ENCODE results near the gene SS18. TPM values are rescaled to one million over a fixed set of nuclear protein-coding genes. Genes with fewer than 3 reads are reported as not detected.
A peak's percentile ranks its signal among the peaks of the same experiment; 100 is the strongest.
"Not testable (repeated sequence)": the region's sequence is repeated elsewhere in the genome, so short reads cannot be mapped to it uniquely, and the experiment has no call there.

The SS18 gene, protein sequence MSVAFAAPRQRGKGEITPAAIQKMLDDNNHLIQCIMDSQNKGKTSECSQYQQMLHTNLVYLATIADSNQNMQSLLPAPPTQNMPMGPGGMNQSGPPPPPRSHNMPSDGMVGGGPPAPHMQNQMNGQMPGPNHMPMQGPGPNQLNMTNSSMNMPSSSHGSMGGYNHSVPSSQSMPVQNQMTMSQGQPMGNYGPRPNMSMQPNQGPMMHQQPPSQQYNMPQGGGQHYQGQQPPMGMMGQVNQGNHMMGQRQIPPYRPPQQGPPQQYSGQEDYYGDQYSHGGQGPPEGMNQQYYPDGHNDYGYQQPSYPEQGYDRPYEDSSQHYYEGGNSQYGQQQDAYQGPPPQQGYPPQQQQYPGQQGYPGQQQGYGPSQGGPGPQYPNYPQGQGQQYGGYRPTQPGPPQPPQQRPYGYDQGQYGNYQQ
- 10 to 100 TPM; 51.8 to 65.5 TPM for total RNA-seq
- total RNA-seq = 61.4 to 145 reads per million in 2 donors

DNA sequence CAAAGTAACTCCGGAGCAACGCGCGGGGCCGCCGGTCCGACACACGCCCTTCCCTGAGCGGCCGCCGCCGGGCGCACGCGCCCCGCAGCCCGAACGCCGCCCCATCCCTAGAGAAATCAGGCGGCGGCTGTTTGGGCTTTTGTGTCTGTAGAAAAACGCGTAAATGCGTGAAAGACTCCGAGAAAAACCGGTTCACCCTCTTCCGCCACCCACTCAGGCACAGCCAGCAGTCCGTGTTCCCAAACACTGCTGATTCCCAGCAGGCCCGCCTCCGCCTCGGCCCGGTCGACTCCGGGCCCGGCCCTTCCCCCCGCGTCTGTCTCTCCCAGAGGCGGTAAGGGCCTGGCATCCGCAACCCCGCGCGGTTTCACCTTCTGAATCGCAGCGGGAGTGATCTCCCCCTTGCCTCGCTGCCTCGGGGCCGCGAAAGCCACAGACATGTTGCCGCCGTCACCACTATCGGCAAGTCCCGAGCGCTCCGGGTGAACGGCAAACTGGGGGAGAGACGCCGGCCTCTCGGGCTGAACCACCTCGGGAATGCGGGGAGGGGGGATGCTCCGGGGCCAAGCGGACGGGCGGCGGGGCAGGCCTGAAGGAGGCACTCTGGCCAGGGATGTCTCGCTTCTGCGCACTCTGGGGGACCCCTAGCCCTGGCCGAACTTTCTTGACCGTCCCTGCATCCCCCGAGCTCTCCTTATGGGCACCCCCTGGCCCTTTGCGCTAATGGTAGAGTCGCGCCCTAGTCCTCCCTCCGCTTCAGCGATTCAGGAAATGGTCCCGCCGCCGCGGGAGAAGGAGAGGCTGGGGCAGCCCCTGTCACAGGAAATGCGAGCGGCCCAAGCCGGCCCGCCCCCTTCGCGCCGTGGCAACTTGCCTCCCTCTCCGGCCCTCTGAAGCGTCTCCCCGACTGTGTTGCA is at the start of gene SS18:
Gene SS18 (minus strand): TSS at position 484 of the 917 bp plus-strand sequence. CDS start 44 bp downstream, at position 440.
- Mint-ChIP-seq H3K4me3 (peak within 1 kb of the TSS; percentile 92), H3K4me1 (peaks cover 18% of the 10 kb centered on the region), H3K27me3 (no peaks in the 10 kb centered on the region), H3K27ac (peak within 1 kb of the TSS; percentile 97), H3K36me3 (ENCODE audit: low read depth) (no peaks in the 10 kb centered on the region)
- ATAC-seq (peak; percentile 85), DNase-seq (peak; percentile 84 to 85 (median 84))
- no peaks in the 10 kb centered on the region for H3K9me3 ChIP-seq (ENCODE audit: control insufficient read depth, low read length, poor library complexity, severe bottlenecking)

DNA sequence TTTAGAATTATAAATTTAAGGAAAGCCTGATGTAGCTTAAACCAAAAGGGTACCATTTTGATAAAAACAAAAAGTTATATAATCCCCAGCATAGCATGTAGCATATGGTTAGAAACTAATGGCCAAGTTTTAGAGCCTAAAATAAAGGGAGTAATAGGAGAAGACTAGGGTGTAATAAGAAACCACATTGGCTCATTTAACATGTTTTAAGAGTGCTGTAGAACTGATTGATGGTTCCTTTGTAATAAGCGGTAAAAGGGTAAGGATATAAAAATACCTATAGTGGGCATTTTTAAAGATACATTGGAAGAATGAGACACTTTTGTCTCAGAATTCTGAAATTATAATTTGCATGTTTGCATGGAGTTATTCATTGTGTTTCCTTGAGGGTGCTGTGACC is 45.1 kb upstream of the SS18 start:
- Mint-ChIP-seq H3K27ac (no peak overlapping the region), H3K36me3 (ENCODE audit: low read depth) (no peaks in the 10 kb centered on the region), H3K4me3 (no peak overlapping the region), H3K4me1 (peaks cover 2% of the 10 kb centered on the region), H3K27me3 (no peaks in the 10 kb centered on the region)
- no peaks in the 10 kb centered on the region for H3K9me3 ChIP-seq (ENCODE audit: control insufficient read depth, low read length, poor library complexity, severe bottlenecking)
- no peak for ATAC-seq
- no peak for DNase-seq

DNA sequence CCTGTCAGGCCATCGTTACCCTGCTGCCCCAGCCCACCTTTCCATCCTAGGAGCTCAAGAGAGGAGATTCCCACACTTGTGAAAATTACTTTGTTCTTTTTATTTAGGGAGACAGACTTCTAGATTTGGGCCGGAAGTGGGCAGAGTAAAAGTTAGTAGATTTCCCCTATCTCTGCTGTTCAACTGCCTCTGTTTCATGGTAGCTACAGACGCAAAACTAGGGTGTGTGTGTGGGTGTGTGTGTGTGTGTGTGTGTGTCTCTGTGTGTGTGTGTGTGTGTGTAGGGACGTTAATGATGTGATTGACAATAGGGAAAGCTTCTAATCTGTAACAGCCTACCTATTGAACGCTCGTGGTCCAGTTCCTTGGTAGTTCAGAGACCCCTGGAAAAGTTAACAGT is 43.7 kb upstream of the SS18 start:
- ATAC-seq (peak; percentile 65), DNase-seq (no peak)
- Mint-ChIP-seq H3K4me1 (peaks cover 2% of the 10 kb centered on the region), H3K27ac (peak overlapping the region; percentile 73), H3K27me3 (no peaks in the 10 kb centered on the region), H3K36me3 (ENCODE audit: low read depth) (no peaks in the 10 kb centered on the region), H3K4me3 (peak overlapping the region; percentile 83)
- no peaks in the 10 kb centered on the region for H3K9me3 ChIP-seq (ENCODE audit: control insufficient read depth, low read length, poor library complexity, severe bottlenecking)

DNA sequence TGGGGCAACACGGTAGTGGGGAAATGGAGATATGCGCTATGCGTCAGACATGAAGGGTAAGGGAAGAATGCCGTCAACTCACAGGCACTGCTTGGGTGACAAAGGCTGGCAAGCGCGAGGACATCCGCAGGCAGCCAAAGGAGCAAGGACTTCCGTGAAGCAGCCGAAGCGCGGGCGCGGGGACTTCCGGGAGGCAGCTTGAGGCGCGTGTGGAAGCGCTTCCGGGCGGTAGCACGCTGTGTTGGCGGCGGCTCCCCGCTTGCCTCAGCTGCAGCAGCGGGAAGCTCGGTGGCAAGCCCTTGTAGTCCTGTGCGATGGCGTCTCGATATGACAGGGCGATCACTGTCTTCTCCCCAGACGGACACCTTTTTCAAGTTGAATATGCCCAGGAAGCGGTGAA is 43.2 kb upstream of the SS18 start, which contains the start of gene PSMA8:
Gene PSMA8 (plus strand): TSS at position 218 of the 400 bp plus-strand sequence. CDS start 97 bp downstream, at position 315.
- DNase-seq = peak; percentile 13 to 46 (median 44)
- no peaks in the 10 kb centered on the region for H3K9me3 ChIP-seq (ENCODE audit: control insufficient read depth, low read length, poor library complexity, severe bottlenecking)
- Mint-ChIP-seq H3K4me1 (peaks cover 2% of the 10 kb centered on the region), H3K27ac (peak within 1 kb of the TSS; percentile 73), H3K4me3 (peak within 1 kb of the TSS; percentile 83), H3K36me3 (ENCODE audit: low read depth) (no peaks in the 10 kb centered on the region), H3K27me3 (no peaks in the 10 kb centered on the region)
- peak; percentile 87 for ATAC-seq

DNA sequence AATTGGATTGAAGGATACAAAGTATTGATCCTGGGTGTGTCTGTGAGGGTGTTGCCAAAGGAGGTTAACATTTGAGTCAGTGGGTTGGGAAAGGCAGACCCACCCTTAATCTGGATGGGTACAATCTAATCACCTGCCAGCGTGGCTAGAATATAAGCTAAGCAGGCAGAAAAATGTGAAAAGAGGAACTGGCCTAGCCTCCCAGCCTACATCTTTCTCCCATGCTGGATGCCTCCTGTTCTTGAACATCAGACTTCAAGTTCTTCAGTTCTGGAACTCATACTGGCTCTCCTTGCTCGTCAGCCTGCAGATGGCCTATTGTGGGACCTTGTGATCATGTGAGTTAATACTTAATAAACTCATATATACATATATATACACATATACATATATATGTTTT is 37.8 kb upstream of the SS18 start:
- not testable (repeated sequence) for ATAC-seq; H3K27me3 Mint-ChIP-seq; H3K27ac Mint-ChIP-seq; H3K36me3 Mint-ChIP-seq (ENCODE audit: low read depth); H3K4me1 Mint-ChIP-seq; H3K9me3 ChIP-seq (ENCODE audit: control insufficient read depth, low read length, poor library complexity, severe bottlenecking); H3K4me3 Mint-ChIP-seq; DNase-seq

DNA sequence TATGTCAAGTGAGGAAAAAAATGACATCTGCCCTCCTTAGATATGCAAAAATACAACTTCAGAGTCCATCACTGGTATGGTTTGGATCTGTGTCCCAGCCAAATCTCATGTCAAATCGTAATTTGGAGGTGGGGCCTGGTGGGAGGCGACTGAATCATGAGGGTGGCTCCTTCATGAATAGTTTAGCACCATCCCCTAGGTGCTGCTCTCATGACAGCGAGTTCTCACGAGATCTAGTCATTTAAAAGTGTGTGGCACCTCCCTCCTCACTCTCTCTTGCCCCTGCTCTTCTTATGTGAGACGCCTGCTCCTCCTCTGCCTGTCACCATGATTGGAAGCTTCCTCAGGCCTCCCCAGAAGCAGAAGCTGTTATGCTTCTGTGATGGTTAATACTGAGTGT is 37.4 kb upstream of the SS18 start:
- no peak overlapping the region for H3K27ac Mint-ChIP-seq
- no peaks in the 10 kb centered on the region for H3K36me3 Mint-ChIP-seq (ENCODE audit: low read depth)
- ATAC-seq (no peak), DNase-seq (no peak)
- no peak overlapping the region for H3K4me3 Mint-ChIP-seq
- no peaks in the 10 kb centered on the region for H3K27me3 Mint-ChIP-seq
- H3K4me1 Mint-ChIP-seq = peaks cover 2% of the 10 kb centered on the region
- no peaks in the 10 kb centered on the region for H3K9me3 ChIP-seq (ENCODE audit: control insufficient read depth, low read length, poor library complexity, severe bottlenecking)

DNA sequence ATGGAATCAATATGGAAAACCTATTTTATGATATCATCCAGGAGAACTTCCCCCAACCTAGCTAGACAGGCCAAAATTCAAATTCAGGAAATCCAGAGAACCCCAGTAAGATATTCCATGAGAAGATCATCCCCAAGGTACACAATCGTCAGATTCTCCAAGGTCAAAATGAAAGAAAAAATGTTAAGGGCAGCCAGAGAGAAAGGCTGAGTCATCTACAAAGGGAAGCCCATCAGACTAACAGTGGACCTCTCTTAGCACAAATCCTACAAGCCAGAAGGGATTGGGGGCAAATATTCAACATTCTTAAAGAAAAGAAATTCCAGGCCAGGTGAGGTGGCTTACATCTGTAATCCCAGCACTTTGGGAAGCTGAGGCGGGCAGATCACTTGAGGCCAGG is 31.6 kb upstream of the SS18 start:
- not testable (repeated sequence) for H3K4me3 Mint-ChIP-seq; H3K27ac Mint-ChIP-seq; H3K9me3 ChIP-seq (ENCODE audit: control insufficient read depth, low read length, poor library complexity, severe bottlenecking); H3K36me3 Mint-ChIP-seq (ENCODE audit: low read depth); H3K4me1 Mint-ChIP-seq; ATAC-seq; DNase-seq
- H3K27me3 Mint-ChIP-seq = peaks cover 14% of the 10 kb centered on the region

DNA sequence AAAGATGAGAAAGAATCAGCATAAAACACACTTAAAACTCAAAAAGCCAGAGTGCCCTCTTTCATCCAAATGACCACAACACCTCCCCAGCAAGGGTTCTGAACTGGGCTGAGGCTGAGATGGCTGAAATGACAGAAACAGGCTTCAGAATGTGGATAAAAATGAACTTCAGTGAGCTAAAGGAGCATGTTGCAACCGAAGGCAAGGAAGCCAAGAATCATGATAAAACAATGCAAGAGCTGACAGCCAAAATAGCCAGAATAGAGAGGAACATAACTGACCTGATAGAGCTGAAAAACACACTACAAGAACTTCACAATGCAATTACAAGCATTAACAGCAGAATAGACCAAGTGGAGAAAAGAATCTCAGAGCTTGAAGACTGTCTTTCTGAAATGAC is 31.1 kb upstream of the SS18 start:
- no peak overlapping the region for H3K27ac Mint-ChIP-seq
- peaks cover 4% of the 10 kb centered on the region for H3K36me3 Mint-ChIP-seq (ENCODE audit: low read depth)
- no peaks in the 10 kb centered on the region for H3K9me3 ChIP-seq (ENCODE audit: control insufficient read depth, low read length, poor library complexity, severe bottlenecking)
- DNase-seq = no peak
- peaks cover 2% of the 10 kb centered on the region for H3K4me1 Mint-ChIP-seq
- no peak for ATAC-seq
- no peak overlapping the region for H3K4me3 Mint-ChIP-seq
- H3K27me3 Mint-ChIP-seq = peaks cover 14% of the 10 kb centered on the region

DNA sequence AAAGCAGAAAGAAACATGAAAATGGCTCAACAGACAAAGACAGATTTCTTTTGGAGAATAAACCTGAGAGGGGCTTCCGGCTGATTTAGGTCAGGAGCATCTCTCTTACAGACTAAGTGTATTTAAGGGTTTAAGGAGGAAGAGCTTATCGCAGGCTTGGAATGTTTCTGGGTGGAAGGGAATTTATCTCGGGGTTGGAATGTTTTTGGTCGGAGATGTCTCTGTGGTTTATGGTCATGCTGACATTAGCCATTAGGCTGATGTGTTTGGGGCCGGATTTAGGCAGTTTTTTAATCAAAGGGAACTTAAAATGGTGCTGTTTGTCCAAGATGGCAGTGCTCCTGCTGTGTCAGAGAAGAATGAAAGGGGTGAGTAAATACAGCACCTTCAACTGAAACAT is 28.8 kb upstream of the SS18 start:
- H3K27ac Mint-ChIP-seq = no peak overlapping the region
- peaks cover 2% of the 10 kb centered on the region for H3K4me1 Mint-ChIP-seq
- peaks cover 14% of the 10 kb centered on the region for H3K27me3 Mint-ChIP-seq
- no peak overlapping the region for H3K4me3 Mint-ChIP-seq
- DNase-seq (no peak), ATAC-seq (no peak)
- peaks cover 4% of the 10 kb centered on the region for H3K36me3 Mint-ChIP-seq (ENCODE audit: low read depth)
- H3K9me3 ChIP-seq (ENCODE audit: control insufficient read depth, low read length, poor library complexity, severe bottlenecking) = no peaks in the 10 kb centered on the region

DNA sequence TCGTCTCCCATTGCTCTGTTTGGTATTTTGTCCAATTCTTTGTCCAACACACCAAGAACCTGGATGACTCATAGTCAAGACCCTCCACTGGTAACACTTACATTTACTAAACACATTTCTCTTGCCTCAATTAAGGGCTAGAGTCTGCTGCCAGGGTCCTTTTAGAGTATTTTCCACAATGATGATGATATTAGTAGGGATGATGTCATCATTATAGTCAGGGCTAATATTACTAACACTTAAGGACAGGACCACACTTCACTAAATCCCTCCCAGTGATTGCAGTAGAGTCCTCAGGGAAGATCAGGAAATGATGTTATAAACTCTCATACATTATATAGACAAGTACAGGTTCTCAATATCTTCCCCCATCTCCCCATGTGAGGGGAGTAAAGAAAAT is 13.6 kb upstream of the SS18 start:
- Mint-ChIP-seq H3K27ac (no peak overlapping the region), H3K27me3 (no peaks in the 10 kb centered on the region), H3K4me3 (no peak overlapping the region), H3K4me1 (peaks cover 4% of the 10 kb centered on the region), H3K36me3 (ENCODE audit: low read depth) (no peaks in the 10 kb centered on the region)
- no peaks in the 10 kb centered on the region for H3K9me3 ChIP-seq (ENCODE audit: control insufficient read depth, low read length, poor library complexity, severe bottlenecking)
- ATAC-seq = no peak
- DNase-seq = no peak

DNA sequence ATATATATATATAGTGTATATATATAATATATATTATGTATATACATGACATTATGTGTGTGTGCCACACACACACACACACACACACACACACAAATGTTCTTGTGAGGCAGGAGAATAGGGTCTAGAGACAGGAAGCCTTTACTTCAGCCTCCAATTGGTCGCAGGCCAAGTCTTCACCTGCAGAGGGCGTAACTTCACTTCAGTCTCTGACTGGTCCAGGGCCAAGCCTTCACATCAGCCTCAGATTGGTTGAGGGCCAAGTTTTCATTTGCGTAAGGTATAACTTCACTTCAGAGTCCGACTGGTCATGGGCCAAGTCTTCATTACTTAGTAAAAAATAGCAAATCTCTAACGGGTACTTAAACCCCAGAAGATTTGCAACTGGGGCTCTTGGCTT is 13.2 kb upstream of the SS18 start:
- peak; percentile 45 for ATAC-seq
- H3K36me3 Mint-ChIP-seq (ENCODE audit: low read depth) = no peaks in the 10 kb centered on the region
- H3K9me3 ChIP-seq (ENCODE audit: control insufficient read depth, low read length, poor library complexity, severe bottlenecking) = no peaks in the 10 kb centered on the region
- no peaks in the 10 kb centered on the region for H3K27me3 Mint-ChIP-seq
- no peak overlapping the region for H3K27ac Mint-ChIP-seq
- peaks cover 4% of the 10 kb centered on the region for H3K4me1 Mint-ChIP-seq
- no peak overlapping the region for H3K4me3 Mint-ChIP-seq
- DNase-seq = peak in 1 of 3 donors; percentile 13

DNA sequence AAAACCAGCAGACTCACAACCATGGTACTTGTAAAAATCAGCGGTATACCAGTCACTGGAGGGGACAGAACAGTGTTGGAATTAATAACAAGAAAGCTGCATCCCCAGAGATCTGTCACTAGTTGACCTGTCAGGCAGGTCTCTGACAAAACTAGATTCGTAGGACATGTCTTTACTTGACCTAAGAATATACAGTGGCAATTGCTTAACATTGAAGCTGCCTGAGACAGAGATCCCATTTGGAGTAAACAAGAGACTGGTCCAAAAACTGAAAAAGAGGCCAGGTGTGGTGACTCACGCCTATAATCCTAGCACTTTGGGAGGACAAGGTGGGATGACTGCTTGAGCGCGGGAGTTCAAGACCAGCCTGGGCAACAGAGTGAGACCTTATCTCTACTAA is 7.2 kb upstream of the SS18 start:
- DNase-seq = no peak
- peaks cover 3% of the 10 kb centered on the region for H3K9me3 ChIP-seq (ENCODE audit: control insufficient read depth, low read length, poor library complexity, severe bottlenecking)
- no peak for ATAC-seq
- Mint-ChIP-seq H3K4me3 (no peak overlapping the region), H3K27me3 (no peaks in the 10 kb centered on the region), H3K27ac (no peak overlapping the region), H3K36me3 (ENCODE audit: low read depth) (no peaks in the 10 kb centered on the region), H3K4me1 (peaks cover 4% of the 10 kb centered on the region)

DNA sequence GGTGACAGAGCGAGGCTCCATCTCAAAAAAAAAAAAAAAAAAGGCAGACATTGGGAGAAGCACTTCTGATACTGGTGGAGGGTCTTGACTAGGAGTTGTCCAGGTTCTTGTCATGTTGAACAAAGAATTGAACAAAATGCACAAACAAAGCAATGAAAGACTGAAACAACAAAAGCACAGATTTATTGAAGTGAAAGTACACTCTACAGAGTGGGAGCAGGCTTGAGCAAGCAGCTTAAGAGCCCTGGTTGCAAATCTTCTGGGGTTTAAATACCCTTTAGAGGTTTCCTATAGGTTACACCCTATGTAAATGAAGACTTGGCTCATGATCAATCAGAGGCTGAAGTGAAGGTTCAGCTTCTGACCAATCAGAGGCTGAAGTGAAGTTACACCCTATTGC is 6.4 kb upstream of the SS18 start:
- Mint-ChIP-seq H3K27ac (no peak overlapping the region), H3K36me3 (ENCODE audit: low read depth) (no peaks in the 10 kb centered on the region), H3K4me3 (no peak overlapping the region), H3K27me3 (no peaks in the 10 kb centered on the region), H3K4me1 (peaks cover 4% of the 10 kb centered on the region)
- DNase-seq (no peak), ATAC-seq (no peak)
- peaks cover 3% of the 10 kb centered on the region for H3K9me3 ChIP-seq (ENCODE audit: control insufficient read depth, low read length, poor library complexity, severe bottlenecking)

All from T-helper 17 cell (primary cell).